HAP-1 (cell line): ENCODE results near the gene BPIFB2.

Source experiments
- DNase-seq, 2 experiments: peaks; one replicate each; pipeline ENCODE4 v3.0.0-alpha.2; 2016 to 2020; ENCODE audit warnings: low spot score in 2 of 2
- H3K27me3 ChIP-seq: fragments of 250-450 bp; sonication (Bioruptor Pico); 2 replicates; pipeline ENCODE4 v1.5.1; 2020; ENCODE audit warnings: low read depth, mild to moderate bottlenecking, moderate library complexity
- H3K36me3 ChIP-seq: fragments of 250-450 bp; sonication (Bioruptor Pico); replicated peaks from 2 replicates; pipeline ENCODE4 v1.5.1; 2020; ENCODE audit warnings: mild to moderate bottlenecking
- H3K4me1 ChIP-seq: fragments of 250-450 bp; sonication (Bioruptor Pico); 2 replicates; pipeline ENCODE4 v1.5.1; 2020; ENCODE audit warnings: mild to moderate bottlenecking
- H3K4me3 ChIP-seq: fragments of 250-450 bp; sonication (Bioruptor Pico); 2 replicates; pipeline ENCODE4 v1.5.1; 2020; ENCODE audit warnings: mild to moderate bottlenecking, moderate library complexity
- H3K9me3 ChIP-seq: fragments of 250-450 bp; sonication (Bioruptor Pico); 2 replicates; pipeline ENCODE4 v1.5.1; 2020; ENCODE audit warnings: mild to moderate bottlenecking, moderate library complexity
- in situ Hi-C: fragments of 300-500 bp; cut with MboI; formaldehyde crosslinking; loops from 3 replicates; pipeline ENCODE4 v1.14.3; 2020; ENCODE audit warnings: low sequenced_read_pairs, inconsistent platforms, mixed read lengths

BPIFB2 gene

DNA sequence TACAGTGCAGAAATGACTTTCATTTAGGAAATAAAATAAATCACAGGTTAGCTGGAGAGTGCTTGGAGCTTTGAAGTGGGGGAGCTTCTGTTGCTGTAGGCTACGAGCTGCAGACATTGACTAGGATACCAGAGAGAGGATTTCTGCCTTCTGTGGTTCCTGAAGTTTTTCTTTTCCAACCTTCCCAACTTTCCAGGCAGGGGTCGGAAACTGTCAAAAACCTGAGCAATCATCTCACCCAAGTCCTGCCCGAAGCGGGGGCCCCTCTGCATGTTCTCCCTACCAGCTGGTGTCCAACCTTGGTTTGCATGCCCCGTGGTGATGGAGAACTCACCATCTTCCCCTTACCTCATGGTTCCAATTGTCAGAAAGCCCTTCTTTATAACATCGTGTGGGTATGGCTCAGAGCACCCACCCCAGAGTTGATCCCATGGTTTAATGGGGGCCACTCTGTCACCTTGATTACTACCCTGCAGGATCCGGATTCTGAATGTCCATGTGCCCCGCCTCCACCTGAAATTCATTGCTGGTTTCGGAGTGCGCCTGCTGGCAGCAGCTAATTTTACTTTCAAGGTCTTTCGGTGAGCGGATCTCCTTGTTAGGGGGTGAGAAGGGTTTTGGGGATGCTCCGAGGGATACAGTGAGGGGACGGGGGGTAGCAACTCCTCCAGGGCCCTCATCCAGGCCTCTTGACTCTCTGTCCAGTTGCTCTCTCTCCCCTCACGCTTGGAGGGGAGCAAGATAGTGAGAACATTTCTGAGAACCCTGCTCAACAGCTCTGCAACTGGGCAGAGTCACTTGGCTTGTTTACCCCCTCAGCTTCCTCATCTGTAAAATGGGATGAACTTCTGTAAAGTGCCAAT lies 5.1 kb downstream of the BPIFB2 start:
- Histone ChIP-seq H3K4me3 (no peak overlapping the region), H3K4me1 (no peaks in the 10 kb centered on the region), H3K27me3 (peaks cover 4% of the 10 kb centered on the region), H3K36me3 (no peaks in the 10 kb centered on the region), H3K9me3 (no peaks in the 10 kb centered on the region)
- DNase-seq = no peak
- in situ Hi-C loops = no loop called here

DNA sequence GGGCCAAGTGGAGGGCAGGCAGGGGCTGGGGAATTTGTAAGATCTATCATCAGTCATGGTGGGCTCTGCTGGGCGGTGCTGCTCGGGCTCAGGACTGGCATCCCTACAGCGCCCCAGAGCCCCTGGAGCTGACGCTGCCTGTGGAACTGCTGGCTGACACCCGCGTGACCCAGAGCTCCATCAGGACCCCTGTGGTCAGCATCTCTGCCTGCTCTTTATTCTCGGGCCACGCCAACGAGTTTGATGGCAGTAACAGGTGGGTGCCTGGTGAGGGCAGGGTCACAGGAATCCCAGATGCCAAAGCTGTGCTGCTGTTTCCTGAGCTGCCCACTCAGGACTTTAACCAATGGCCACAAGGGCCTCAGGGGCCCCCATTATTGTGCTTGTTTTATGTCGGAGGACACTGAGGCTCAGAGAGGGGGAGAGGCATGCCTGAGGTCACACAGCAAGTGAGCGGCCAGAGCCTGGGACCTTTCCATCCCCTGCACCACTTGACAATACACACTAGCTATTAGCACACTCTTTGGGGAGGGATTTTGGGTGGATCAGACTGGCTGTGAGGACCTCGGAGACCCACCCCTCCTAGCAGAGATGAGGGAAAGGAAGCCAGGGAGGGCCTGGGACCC lies 6.3 kb downstream of the BPIFB2 start:
- DNase-seq = no peak
- Histone ChIP-seq H3K4me3 (no peak overlapping the region), H3K36me3 (no peaks in the 10 kb centered on the region), H3K27me3 (peaks cover 4% of the 10 kb centered on the region), H3K4me1 (no peaks in the 10 kb centered on the region), H3K9me3 (no peaks in the 10 kb centered on the region)
- in situ Hi-C loops = no loop called here

DNA sequence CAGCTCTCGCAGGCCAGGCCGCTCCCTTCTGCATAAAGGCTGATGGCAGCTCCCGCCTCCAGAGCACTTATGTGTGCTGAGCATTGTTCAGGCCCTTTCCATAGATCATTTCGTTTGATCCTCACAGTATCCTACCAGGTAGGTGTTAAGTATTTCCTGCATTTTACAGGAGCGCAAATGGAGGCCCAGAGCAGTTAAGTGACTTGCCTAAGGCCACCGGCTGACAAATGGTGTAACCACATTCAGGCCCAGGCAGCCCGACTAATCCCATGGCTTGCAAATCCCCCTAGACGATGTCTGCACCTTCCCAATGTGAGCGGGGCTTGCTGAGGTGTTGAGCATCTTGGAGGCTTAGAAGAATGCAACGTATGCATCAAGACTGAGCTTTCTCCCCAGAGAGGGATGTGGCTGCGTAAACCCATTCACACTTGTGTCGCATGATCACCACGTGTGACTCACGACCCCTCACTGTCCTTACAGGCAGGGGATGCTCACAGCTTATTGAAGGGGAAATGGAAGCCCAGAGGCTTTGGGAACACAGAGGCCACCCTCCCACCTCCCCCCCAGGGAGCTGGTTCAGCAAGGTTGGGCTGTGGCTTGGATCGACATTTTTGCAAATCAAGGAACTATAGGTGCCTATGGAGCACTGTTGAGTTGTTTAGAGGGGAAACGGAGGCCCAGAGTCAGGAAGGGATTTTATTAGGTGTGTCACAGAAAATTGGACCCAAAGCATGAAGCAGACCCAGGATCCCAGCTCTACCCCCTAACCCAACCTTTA lies 7.0 kb downstream of the BPIFB2 start:
- Histone ChIP-seq H3K4me1 (no peaks in the 10 kb centered on the region), H3K27me3 (peaks cover 4% of the 10 kb centered on the region)
- in situ Hi-C loops = no loop called here

DNA sequence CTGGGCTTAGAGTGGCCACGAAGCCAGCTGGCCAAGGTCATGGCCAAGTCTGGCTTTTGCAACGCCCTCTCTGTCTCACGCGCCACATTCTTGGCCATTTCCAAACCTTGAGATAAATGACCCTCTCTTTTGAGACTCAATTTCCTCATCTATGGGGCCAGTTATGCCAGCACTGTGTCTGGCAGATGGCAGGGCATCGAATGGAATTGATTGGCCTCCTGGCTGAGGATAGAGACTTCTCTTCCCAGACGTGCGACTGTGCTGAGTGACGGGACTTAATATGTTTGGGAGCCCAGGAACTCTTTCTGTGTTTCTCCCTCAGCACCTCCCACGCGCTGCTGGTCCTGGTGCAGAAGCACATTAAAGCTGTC lies 7.6 kb downstream of the BPIFB2 start:
- DNase-seq = no peak
- in situ Hi-C loops = no loop called here
- peaks cover 4% of the 10 kb centered on the region for H3K27me3 ChIP-seq
- no peaks in the 10 kb centered on the region for H3K4me1 ChIP-seq
- H3K9me3 ChIP-seq = no peaks in the 10 kb centered on the region
- no peaks in the 10 kb centered on the region for H3K36me3 ChIP-seq
- no peak overlapping the region for H3K4me3 ChIP-seq

More for the DNA sequence above, 7.0 kb downstream of the BPIFB2 start:
- Histone ChIP-seq H3K4me3 (no peak overlapping the region), H3K9me3 (no peaks in the 10 kb centered on the region), H3K36me3 (no peaks in the 10 kb centered on the region)
- no peak for DNase-seq

DNA sequence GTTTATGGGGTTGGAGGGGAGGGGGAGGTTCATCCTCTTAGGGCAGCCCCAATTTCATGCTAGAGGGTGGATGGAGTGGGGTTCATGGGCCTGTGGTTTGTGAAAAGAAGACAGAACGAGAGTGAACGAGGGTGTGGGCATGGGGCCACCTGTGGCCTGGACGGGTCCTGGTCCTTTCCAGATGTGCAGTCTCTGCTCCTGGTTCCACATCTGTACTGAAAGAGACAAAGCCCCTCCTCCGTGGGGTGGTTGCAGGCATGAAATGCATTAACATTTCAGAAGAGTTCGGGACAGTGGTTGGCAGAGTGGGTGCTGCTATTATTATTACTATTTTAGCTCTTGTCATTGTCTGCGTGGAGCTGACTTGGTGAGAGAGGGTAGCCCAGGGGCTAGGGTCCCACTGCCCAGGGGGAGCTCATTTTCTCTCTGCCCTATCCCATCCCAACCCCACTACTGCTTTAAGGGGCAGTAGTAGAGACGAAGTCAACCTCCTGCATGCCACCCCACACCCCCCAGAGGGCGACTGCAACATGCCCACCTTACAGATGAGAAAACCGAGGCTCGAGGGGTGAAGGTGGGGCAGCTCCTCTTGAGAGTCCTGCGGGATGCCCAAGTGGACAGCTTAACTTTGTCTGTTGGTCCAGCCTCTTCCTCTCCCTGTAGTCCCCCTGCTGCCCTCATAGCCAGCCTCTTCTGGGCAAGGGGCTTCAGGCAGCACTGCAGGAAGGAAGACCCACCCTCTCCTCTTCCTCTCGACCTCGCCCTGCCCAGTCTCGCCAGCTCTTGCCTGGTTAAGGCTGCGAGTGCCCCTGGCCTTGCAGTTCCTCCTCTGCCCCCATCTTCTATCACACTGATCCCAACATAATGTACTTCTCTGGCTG lies 8.4 kb downstream of the BPIFB2 start:
- H3K4me3 ChIP-seq = no peak overlapping the region
- no peak for DNase-seq
- H3K9me3 ChIP-seq = no peaks in the 10 kb centered on the region
- peaks cover under 1% of the 10 kb centered on the region; the same call in 1 of the 2 replicates for H3K27me3 ChIP-seq
- no peaks in the 10 kb centered on the region for H3K4me1 ChIP-seq
- no peaks in the 10 kb centered on the region for H3K36me3 ChIP-seq
- in situ Hi-C loops = no loop called here

DNA sequence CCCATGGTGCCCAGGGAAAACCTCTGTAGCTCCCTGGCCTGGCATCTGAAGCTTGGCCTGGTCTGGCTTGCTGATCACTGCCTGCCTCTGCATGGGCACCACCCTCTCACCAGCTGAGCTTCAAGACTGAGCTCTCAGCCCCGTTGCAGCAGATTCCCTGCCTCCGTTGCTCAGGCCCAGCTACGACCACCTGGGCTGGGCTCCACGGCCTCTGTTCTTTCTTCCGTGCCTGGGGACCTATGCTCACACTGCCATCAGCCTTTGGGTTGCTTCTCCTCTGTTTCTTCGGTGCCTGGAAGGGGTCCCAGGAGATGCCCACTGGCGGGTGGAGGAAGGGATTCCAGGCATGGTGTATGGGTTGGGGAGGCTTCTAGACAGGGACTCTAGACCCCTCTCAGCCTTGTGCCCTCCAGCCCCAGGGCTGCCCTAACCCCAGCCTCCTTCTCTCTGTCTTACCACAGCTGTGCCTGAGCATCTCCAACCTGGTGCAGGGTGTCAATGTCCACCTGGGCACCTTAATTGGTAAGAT lies 9.1 kb downstream of the BPIFB2 start:
- no peaks in the 10 kb centered on the region for H3K36me3 ChIP-seq
- H3K9me3 ChIP-seq = no peaks in the 10 kb centered on the region
- H3K4me3 ChIP-seq = no peak overlapping the region
- DNase-seq = no peak
- H3K4me1 ChIP-seq = no peaks in the 10 kb centered on the region
- no peaks in the 10 kb centered on the region; the same call in 1 of the 2 replicates for H3K27me3 ChIP-seq
- in situ Hi-C loops = no loop called here

DNA sequence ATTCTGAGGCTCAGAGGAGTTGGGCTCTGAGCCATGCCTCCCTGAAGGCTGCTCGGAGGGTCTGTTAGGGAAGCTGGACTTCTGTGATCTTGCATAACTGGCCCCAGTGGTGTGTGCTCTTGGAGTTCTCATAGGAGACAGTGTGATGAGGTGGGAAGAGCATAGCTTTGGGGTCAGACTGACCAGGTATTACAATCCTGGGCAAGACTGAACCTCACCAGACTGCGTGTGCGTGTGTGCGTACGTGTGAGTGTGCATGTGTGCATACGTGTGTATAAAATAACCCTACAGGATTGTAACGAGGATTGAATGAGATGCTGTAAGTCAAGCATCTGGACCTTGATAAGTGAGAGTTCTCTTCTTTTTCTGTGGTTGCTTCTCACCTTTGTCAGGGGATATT lies 10.0 kb downstream of the BPIFB2 start:
- in situ Hi-C loops = no loop called here
- H3K4me3 ChIP-seq = no peak overlapping the region
- H3K4me1 ChIP-seq = no peaks in the 10 kb centered on the region
- no peaks in the 10 kb centered on the region for H3K36me3 ChIP-seq
- H3K9me3 ChIP-seq = no peaks in the 10 kb centered on the region
- no peaks in the 10 kb centered on the region; the same call in 1 of the 2 replicates for H3K27me3 ChIP-seq
- no peak for DNase-seq

DNA sequence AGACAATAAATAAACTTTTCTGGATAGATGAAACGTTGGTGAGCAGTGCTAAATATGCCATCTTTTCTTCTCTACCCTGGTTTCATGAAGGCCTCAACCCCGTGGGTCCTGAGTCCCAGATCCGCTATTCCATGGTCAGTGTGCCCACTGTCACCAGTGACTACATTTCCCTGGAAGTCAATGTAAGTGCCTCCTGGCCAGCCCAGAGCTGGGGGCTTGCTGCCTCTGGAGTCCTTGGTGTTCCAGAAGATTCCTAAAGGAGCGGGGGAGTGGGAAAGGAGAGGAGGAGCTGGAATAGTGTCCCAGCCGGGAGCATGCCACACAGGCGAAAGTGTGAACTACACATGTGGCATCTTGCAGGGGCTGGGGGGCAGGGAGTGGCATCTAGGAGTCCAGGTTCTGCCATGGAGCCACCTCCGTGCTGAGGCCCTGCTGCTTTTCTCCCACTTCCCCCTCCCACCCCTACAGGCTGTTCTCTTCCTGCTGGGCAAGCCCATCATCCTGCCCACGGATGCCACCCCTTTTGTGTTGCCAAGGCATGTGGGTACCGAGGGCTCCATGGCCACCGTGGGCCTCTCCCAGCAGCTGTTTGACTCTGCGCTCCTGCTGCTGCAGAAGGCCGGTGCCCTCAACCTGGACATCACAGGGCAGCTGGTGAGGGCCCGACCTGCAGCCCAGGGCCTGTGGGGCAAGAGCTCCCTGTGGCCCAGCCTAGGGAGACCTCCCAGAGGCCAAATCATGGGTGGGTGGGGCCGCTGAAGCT lies 10.8 kb downstream of the BPIFB2 start:
- Histone ChIP-seq H3K4me3 (no peak overlapping the region), H3K27me3 (no peaks in the 10 kb centered on the region), H3K36me3 (no peaks in the 10 kb centered on the region), H3K4me1 (no peaks in the 10 kb centered on the region), H3K9me3 (no peaks in the 10 kb centered on the region)
- DNase-seq = no peak
- in situ Hi-C loops = no loop called here

DNA sequence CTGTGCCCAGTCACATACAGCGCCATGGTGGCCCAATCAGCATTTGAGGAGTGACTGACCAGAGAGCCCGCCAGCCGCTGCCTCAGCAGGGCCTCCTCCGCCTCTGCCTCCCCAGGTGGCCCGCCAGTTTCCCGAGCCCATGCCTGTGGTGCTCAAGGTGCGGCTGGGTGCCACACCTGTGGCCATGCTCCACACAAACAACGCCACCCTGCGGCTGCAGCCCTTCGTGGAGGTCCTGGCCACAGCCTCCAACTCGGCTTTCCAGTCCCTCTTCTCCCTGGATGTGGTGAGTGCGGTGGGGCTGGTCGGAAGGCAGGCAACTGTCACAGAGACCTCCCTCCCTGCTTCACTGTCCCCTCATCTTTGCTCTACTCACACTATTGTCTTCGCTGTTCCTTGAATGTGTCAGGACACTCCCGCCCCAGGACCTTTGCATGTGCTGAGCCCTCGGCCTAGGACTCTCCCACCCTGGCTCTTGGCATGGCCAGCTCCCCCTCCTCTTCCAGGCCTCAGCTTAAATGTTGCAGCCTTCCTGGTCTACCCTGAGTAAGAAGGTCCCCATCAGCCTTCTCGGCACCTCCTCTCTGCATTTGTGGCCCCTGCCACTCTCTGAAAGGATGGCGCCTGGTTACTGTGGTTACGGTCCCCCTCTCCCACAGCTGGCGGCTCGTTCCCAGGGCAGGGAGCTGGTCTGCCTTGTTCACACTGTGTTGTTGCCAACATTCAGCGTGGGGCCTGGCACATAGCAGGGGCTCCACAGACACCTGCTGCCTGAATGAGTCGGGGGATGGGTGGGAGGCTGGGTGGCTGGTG lies 12.2 kb downstream of the BPIFB2 start:
- H3K27me3 ChIP-seq = no peaks in the 10 kb centered on the region
- no peaks in the 10 kb centered on the region for H3K4me1 ChIP-seq
- no peaks in the 10 kb centered on the region for H3K36me3 ChIP-seq
- no peak for DNase-seq
- no peak overlapping the region for H3K4me3 ChIP-seq
- no peaks in the 10 kb centered on the region for H3K9me3 ChIP-seq
- in situ Hi-C loops = no loop called here

DNA sequence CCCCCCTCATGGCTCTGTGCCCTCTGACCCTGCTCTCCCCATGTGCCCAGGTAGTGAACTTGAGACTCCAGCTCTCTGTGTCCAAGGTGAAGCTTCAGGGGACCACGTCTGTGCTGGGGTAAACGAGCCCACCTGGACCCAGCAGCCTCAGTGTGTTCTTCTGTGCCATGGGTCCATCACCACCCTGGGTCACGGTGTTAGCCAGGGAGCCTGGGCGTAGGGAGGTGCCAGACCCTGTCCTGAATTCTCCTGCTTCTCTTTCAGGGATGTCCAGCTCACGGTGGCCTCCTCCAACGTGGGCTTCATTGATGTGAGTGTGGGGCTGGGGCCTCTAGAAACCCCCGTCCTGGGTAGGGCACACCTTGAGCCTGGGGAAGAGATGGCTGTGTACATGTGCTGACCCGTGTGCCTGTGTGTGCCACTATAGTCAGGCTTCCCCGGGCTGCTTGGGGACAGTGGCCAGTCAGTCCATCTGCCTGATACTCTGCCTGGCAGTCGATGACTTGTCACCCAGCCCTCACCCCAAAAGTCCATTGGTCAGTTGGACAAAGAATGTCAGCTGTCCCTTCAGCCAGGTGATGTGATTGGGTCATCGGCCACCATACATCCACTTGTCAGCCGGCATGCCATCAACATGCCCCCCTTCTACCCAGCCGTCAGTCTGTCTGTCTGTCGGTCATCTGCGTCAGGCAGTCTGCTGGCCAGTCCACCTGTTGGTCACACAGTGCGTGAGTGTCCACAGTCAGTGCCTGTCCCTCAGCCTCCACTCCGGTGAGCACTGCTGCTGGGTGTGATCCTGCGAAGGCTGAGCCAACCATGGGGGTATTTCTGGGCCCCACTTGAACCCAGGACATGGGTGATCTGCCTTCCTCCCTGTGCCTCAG lies 13.0 kb downstream of the BPIFB2 start:
- Histone ChIP-seq H3K36me3 (no peaks in the 10 kb centered on the region), H3K27me3 (no peaks in the 10 kb centered on the region), H3K9me3 (no peaks in the 10 kb centered on the region), H3K4me3 (no peak overlapping the region), H3K4me1 (no peaks in the 10 kb centered on the region)
- DNase-seq = no peak
- in situ Hi-C loops = no loop called here

DNA sequence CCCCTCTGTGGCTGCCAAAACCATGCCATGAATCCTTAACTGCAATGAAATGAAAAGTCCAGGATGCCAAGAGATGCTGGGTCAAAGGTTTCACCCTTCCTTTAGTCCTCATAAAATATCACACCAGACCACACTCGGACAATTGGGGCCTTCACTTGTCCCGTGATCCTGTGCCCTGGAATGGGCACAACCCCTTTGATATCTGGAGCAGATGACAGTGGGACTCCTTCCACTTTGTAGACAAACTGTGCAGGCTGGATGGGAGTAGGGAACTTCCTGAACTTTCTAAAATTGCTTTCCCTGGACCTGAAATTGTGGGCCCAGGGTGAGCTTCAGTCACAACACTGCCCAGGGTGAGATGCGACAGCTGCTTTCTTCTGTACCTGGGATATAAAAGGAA lies 14.4 kb downstream of the BPIFB2 start:
- H3K4me3 ChIP-seq = no peak overlapping the region
- in situ Hi-C loops = no loop called here
- DNase-seq = no peak
- no peaks in the 10 kb centered on the region for H3K36me3 ChIP-seq
- no peaks in the 10 kb centered on the region for H3K9me3 ChIP-seq
- no peaks in the 10 kb centered on the region for H3K4me1 ChIP-seq
- H3K27me3 ChIP-seq = no peaks in the 10 kb centered on the region
